K562 (cell line): ENCODE results near the gene ADAM23. TPM values are rescaled to one million over a fixed set of nuclear protein-coding genes. Genes with fewer than 3 reads are reported as not detected.
"Not testable (repeated sequence)": the region's sequence is repeated elsewhere in the genome, so short reads cannot be mapped to it uniquely, and the experiment has no call there.

Source experiments
- ATAC-seq: fragments of 200-7000 bp; cut with Tn5 transposase; 3 replicates; pipeline ENCODE4 v1.9.1; 2020; ENCODE audit warnings: moderate library complexity
- BruUV-seq: library from RNA; stranded (reverse); fragments of 400-500 nt; replicated peaks from 2 replicates; lab custom pipeline; 2021; lab: Mats Ljungman, UMichigan
- CTCF ChIA-PET: fragments of 300-600 bp; formaldehyde crosslinking; extraction: SDS; loops from one replicate; lab custom pipeline; 2021; ENCODE audit warnings: low intra/inter-chr PET ratio; lab: Yijun Ruan, JAX
- POLR2A ChIA-PET: fragments of 300-600, 350-650 bp; sonication (Branson Sonifier 250); formaldehyde crosslinking; extraction: SDS; loops from one replicate; lab custom pipeline; 2021; ENCODE audit warnings: antibody characterized with exemption, inconsistent platforms; lab: Yijun Ruan, JAX
- DNase-seq, 4 experiments: peaks; one replicate each; pipeline versions ENCODE4 v3.0.0 to v3.0.0-alpha.2; 2011 to 2018; ENCODE audit warnings: low spot score in 3 of 4, mixed read lengths in 3 of 4; ENCODE audit errors: extremely low read depth in 1 of 4
- FAIRE-seq: peaks from 2 replicates; lab custom pipeline; 2011; peaks lifted over from hg19 to GRCh38; lab: Jason Lieb, UNC
- H2AFZ ChIP-seq: 2 replicates; pipeline ENCODE4 v1.6.0; 2011; ENCODE audit warnings: low read depth, low read length, control low read depth, inconsistent platforms
- H3K27ac ChIP-seq: fragments of 200-600 bp; 3 replicates; pipeline ENCODE4 v1.8.0; 2011; ENCODE audit warnings: low read depth, mild to moderate bottlenecking, control low read depth, inconsistent platforms, low read length, moderate library complexity, mixed read lengths; ENCODE audit errors: extremely low read depth
- H3K27me3 ChIP-seq, 2 experiments: fragments of 300-600 bp in 1 of 2; 2 replicates in 1 of 2; 3 replicates in 1 of 2; pipeline versions ENCODE4 v1.6.0 to v1.8.0; 2011; ENCODE audit warnings: inconsistent platforms in 2 of 2, low read length in 2 of 2, mild to moderate bottlenecking in 1 of 2, mixed read lengths in 1 of 2, moderate library complexity in 1 of 2; ENCODE audit not compliant: control insufficient read depth in 2 of 2, insufficient read depth in 2 of 2
- H3K36me3 ChIP-seq: fragments of 300-600 bp; 3 replicates; pipeline ENCODE4 v1.8.0; 2011; ENCODE audit warnings: mild to moderate bottlenecking, low read length, inconsistent platforms; ENCODE audit not compliant: control insufficient read depth, insufficient read depth
- H3K4me1 ChIP-seq, 2 experiments: fragments of 200-600 bp in 1 of 2; replicated peaks in 1 of 2; 2 replicates in 1 of 2; 3 replicates in 1 of 2; pipeline versions ENCODE4 v1.5.1 to v1.8.0; 2011; ENCODE audit warnings: inconsistent platforms in 2 of 2, low read length in 2 of 2, mild to moderate bottlenecking in 1 of 2, mixed read lengths in 1 of 2, moderate library complexity in 1 of 2; ENCODE audit not compliant: control insufficient read depth in 2 of 2, insufficient read depth in 2 of 2
- H3K4me2 ChIP-seq: 2 replicates; pipeline ENCODE4 v1.6.1; 2011; ENCODE audit warnings: low read length, control low read depth, inconsistent platforms, mixed read lengths; ENCODE audit not compliant: insufficient read depth
- H3K4me3 ChIP-seq: fragments of 200-600 bp; sonication (generic), shearing (Covaris generic); 2 replicates; pipeline ENCODE4 v1.5.1; 2016; ENCODE audit warnings: control low read depth, inconsistent platforms
- H3K79me2 ChIP-seq: fragments of 200-600 bp; 3 replicates; pipeline ENCODE4 v1.8.0; 2011; ENCODE audit warnings: low read length, inconsistent platforms; ENCODE audit not compliant: control insufficient read depth, insufficient read depth
- H3K9ac ChIP-seq, 2 experiments: 2 replicates each; pipeline versions ENCODE4 v1.6.0 to v1.6.1; 2011; ENCODE audit warnings: low read depth in 2 of 2, low read length in 2 of 2, control low read depth in 1 of 2, inconsistent platforms in 1 of 2, mild to moderate bottlenecking in 1 of 2, mixed read lengths in 1 of 2; ENCODE audit not compliant: insufficient read depth in 1 of 2
- H3K9me1 ChIP-seq: one replicate; pipeline ENCODE4 v1.6.0; 2011; ENCODE audit warnings: inconsistent platforms, mild to moderate bottlenecking, low read length, moderate library complexity; ENCODE audit not compliant: control insufficient read depth, insufficient read depth
- H3K9me3 ChIP-seq: replicated peaks from 2 replicates; pipeline ENCODE4 v1.5.1; 2011; ENCODE audit warnings: low read depth, low read length, inconsistent platforms; ENCODE audit not compliant: control insufficient read depth, insufficient read depth
- H4K20me1 ChIP-seq: replicated peaks from 2 replicates; pipeline ENCODE4 v1.6.1; 2011; ENCODE audit warnings: low read length, inconsistent platforms, mixed read lengths; ENCODE audit not compliant: control insufficient read depth, insufficient read depth
- ARID2 ChIP-seq: fragments of 450-650 bp; IDR thresholded peaks from 2 replicates; pipeline ENCODE4 v1.6.1; 2017; ENCODE audit warnings: antibody characterized with exemption, mild to moderate bottlenecking
- BMI1 ChIP-seq: fragments of 150-350 bp; IDR thresholded peaks from 2 replicates; pipeline ENCODE4 v1.6.1; 2014; ENCODE audit warnings: low read length
- C11orf30 ChIP-seq: fragments of 450-650 bp; IDR thresholded peaks from 2 replicates; pipeline ENCODE4 v1.6.1; 2016; ENCODE audit warnings: low read depth, mild to moderate bottlenecking
- FOXK1 ChIP-seq: sonication (generic); formaldehyde crosslinking; IDR thresholded peaks from 2 replicates; pipeline ENCODE4 v1.8.0; 2022; ENCODE audit warnings: missing genetic modification reagents, mild to moderate bottlenecking, borderline replicate concordance
- MAFF ChIP-seq: IDR thresholded peaks from 2 replicates; pipeline ENCODE4 v1.6.1; 2012; ENCODE audit warnings: low read length, improper control_type of control experiment
- MAFG ChIP-seq: fragments of 450-650 bp; conservative IDR thresholded peaks from 2 replicates; pipeline ENCODE4 v1.6.1; 2016; ENCODE audit warnings: missing genetic modification characterization, missing compliant biosample characterization
- MAFK ChIP-seq: IDR thresholded peaks from 2 replicates; pipeline ENCODE4 v1.6.1; 2011; ENCODE audit warnings: low read length, improper control_type of control experiment
- NFE2 ChIP-seq: IDR thresholded peaks from 2 replicates; pipeline ENCODE4 v1.6.1; 2014; ENCODE audit warnings: antibody characterized with exemption, low read depth
- PYGO2 ChIP-seq: fragments of 450-650 bp; IDR thresholded peaks from 2 replicates; pipeline ENCODE4 v1.6.1; 2016; ENCODE audit warnings: mild to moderate bottlenecking, missing genetic modification characterization, moderate library complexity, missing compliant biosample characterization
- RBM17 ChIP-seq: fragments of 200-400 bp; formaldehyde crosslinking; IDR thresholded peaks from 2 replicates; pipeline ENCODE4 v1.6.1; 2017; ENCODE audit warnings: low read depth, mild to moderate bottlenecking, low read length, borderline replicate concordance
- RHOXF2B ChIP-seq: fragments of 250-450 bp; sonication (Bioruptor Pico); conservative IDR thresholded peaks from 2 replicates; pipeline ENCODE4 v1.5.1; 2021
- RNF2 ChIP-seq: sonication (generic); IDR thresholded peaks from 2 replicates; pipeline ENCODE4 v1.6.1; 2016
- SMARCB1 ChIP-seq: IDR thresholded peaks from 2 replicates; pipeline ENCODE4 v1.6.1; 2011; ENCODE audit warnings: improper control_type of control experiment, low read depth; ENCODE audit not compliant: insufficient read length
- TARDBP ChIP-seq: fragments of 450-650 bp; IDR thresholded peaks from 2 replicates; pipeline ENCODE4 v1.6.1; 2016
- TEAD2 ChIP-seq: fragments of 450-650 bp; IDR thresholded peaks from 2 replicates; pipeline ENCODE4 v1.6.1; 2016; ENCODE audit warnings: missing genetic modification characterization, control low read depth, missing compliant biosample characterization
- XRCC4 ChIP-seq: IDR thresholded peaks from one replicate; pipeline ENCODE4 v1.6.1; 2011; ENCODE audit not compliant: insufficient read depth, insufficient read length; ENCODE audit errors: extremely low read depth
- WGBS: fragments of 100-300 bp; shearing (Covaris generic); methylation state at CpG from one replicate; pipeline ENCODE4 v1.1.6; 2016; ENCODE audit warnings: low coverage, mixed read lengths; ENCODE audit not compliant: insufficient coverage; ENCODE audit errors: missing lambda C conversion rate; 5-methylcytosine and 5-hydroxymethylcytosine counted together
- in situ Hi-C: fragments of 300-500 bp; cut with MboI; formaldehyde crosslinking; loops from 4 replicates; pipeline ENCODE4 v1.15.0; 2018; ENCODE audit warnings: inconsistent platforms, mixed read lengths
- intact Hi-C: fragments of 100-400 bp; cut with micrococcal nuclease; formaldehyde crosslinking; loops from 2 replicates; pipeline ENCODE4 v1.14.2; 2022
- polyA plus RNA-seq, 8 experiments: library from polyadenylated mRNA; depleted of rRNA in 4 of 8; stranded (reverse) in 5 of 8; unstranded in 3 of 8; fragments of >200 nt; fragmentation: Nextera tagmentation in 2 of 8; fragmentation: Illumina TruSeq in 1 of 8; extraction: Ambion mirVana in 2 of 8; extraction: Trizol in 1 of 8; gene quantifications; 2 replicates each; pipeline versions ENCODE4 v1.2.1 to v1.2.3, GENCODE V29; 2011 to 2014; ENCODE audit warnings: inconsistent platforms in 1 of 8, missing spikeins in 1 of 8
- total RNA-seq, 7 experiments: library from RNA; depleted of rRNA in 6 of 7; stranded (reverse); fragments of >200 nt in 6 of 7; fragmentation: Illumina TruSeq in 2 of 7; extraction: Trizol in 2 of 7; gene quantifications; 2 replicates each; pipeline versions ENCODE4 v1.2.1 to v1.2.3, GENCODE V29; 2011 to 2021; ENCODE audit warnings: low replicate concordance in 1 of 7

Gene ADAM23
- total and polyA plus RNA-seq, 9 of the 15 experiments (the other 6 are each of a cell fraction or from before 2014, with no cell fraction given), result 0.02 TPM; not detected in 8

- POLR2A ChIA-PET, BruUV-seq, CTCF ChIA-PET: not testable (repeated sequence)
Measured at GRCh38 chr2:206402956-206403569, 40.3 kb upstream of the ADAM23 start.

GRCh38 chr2:206408323-206409320, 34.7 kb upstream of the ADAM23 start:
- Histone ChIP-seq H3K4me3 (no peak overlapping the region), H3K4me2 (no peak overlapping the region), H3K79me2 (no peaks in the 10 kb centered on the region), H3K4me1 (no peaks in the 10 kb centered on the region), H3K27me3 (no peaks in the 10 kb centered on the region), H3K9ac (no peak overlapping the region), H3K9me1 (no peaks in the 10 kb centered on the region), H2AFZ (no peak overlapping the region), H3K27ac (no peak overlapping the region), H4K20me1 (no peaks in the 10 kb centered on the region), H3K36me3 (no peaks in the 10 kb centered on the region), H3K9me3 (no peaks in the 10 kb centered on the region)
- WGBS, result 0% methylated on average over 8 of the region's 11 CpGs
- intact Hi-C loops, result no loop called here
- FAIRE-seq, result no peak
- TF ChIP-seq RBM17 (no peak), RHOXF2B (no peak), XRCC4 (no peak), ARID2 (no peak), TARDBP (no peak), TEAD2 (no peak), FOXK1 (CRISPR knock-in tag) (no peak), SMARCB1 (no peak), RNF2 (no peak), BMI1 (no peak), PYGO2 (tag) (no peak)
- DNase-seq, result no peak
- ChIA-PET POLR2A (no interaction called here), CTCF (no interaction called here)
- in situ Hi-C loops, result no loop called here
- no peak for ATAC-seq
- no TSS peak for BruUV-seq

More at GRCh38 chr2:206402956-206403569, 40.3 kb upstream of the ADAM23 start:
- whole genome bisulfite sequencing, result 0% methylated on average over 5 of the region's 6 CpGs
- H2AFZ ChIP-seq, H3K36me3 ChIP-seq, intact Hi-C loops, H3K9me1 ChIP-seq, ATAC-seq, H3K4me2 ChIP-seq, FAIRE-seq, H3K79me2 ChIP-seq, DNase-seq, H3K4me1 ChIP-seq, H3K27ac ChIP-seq, H3K27me3 ChIP-seq, in situ Hi-C loops, H3K9me3 ChIP-seq, H4K20me1 ChIP-seq, H3K9ac ChIP-seq, H3K4me3 ChIP-seq: not testable (repeated sequence)
- TF ChIP-seq MAFG (tag), result peak; percentile 29
- peak; percentile 63 for TF ChIP-seq MAFF
- TF ChIP-seq NFE2, result peak; percentile 46; the same call in 1 of the 2 replicates
- peak; percentile 18; the same call in 1 of the 2 replicates for TF ChIP-seq C11orf30
- peak; percentile 33; the same call in 1 of the 2 replicates for TF ChIP-seq MAFK
